Stomach (tissue), 9 donors: Measurements from ENCODE around the gene CACNG4. TPM values are rescaled to one million over a fixed set of nuclear protein-coding genes. Genes with fewer than 3 reads are reported as not detected.

Experiments used
- DNase-seq, 2 donors: peaks; one replicate each; pipeline versions ENCODE4 v3.0.0 to v3.0.0-alpha.2; 2013 to 2019
- H3K27ac ChIP-seq, 5 donors: fragments of 200-600 bp in 4 of 5; sonication (generic) in 4 of 5; one replicate each; pipeline ENCODE4 v1.5.1; 2013 to 2019; ENCODE audit warnings: mild to moderate bottlenecking in 1 of 5, moderate library complexity in 1 of 5
- H3K27me3 ChIP-seq, 3 donors: fragments of 200-600 bp; sonication (generic); one replicate each; pipeline ENCODE4 v1.5.1; 2017 to 2019; ENCODE audit warnings: mixed run types in 1 of 3
- H3K36me3 ChIP-seq, 4 donors: fragments of 200-600 bp; sonication (generic); 1 replicate in 3 of 4; 2 replicates in 1 of 4; pipeline ENCODE4 v1.5.1; 2016 to 2019
- H3K4me1 ChIP-seq, 4 donors: fragments of 200-600 bp; sonication (generic); one replicate each; pipeline ENCODE4 v1.5.1; 2016 to 2019
- H3K4me3 ChIP-seq, 4 donors: fragments of 200-600 bp; sonication (generic) in 3 of 4; one replicate each; pipeline ENCODE4 v1.5.1; 2016 to 2019; ENCODE audit warnings: mild to moderate bottlenecking in 1 of 4
- H3K9me3 ChIP-seq, 4 donors: fragments of 200-600 bp; sonication (generic); one replicate each; pipeline ENCODE4 v1.5.1; 2016 to 2019
- CTCF ChIP-seq, 7 experiments: fragments of 450-650 bp in 4 of 7; fragments of 200-600 bp in 3 of 7; sonication (generic) in 3 of 7; IDR thresholded peaks; one replicate each; pipeline ENCODE4 v1.5.1; 2016 to 2019; ENCODE audit warnings: antibody characterized with exemption in 7 of 7, control low read depth in 2 of 7, mild to moderate bottlenecking in 1 of 7
- EP300 ChIP-seq: sonication (generic); formaldehyde crosslinking; IDR thresholded peaks from one replicate; pipeline ENCODE4 v1.6.1; 2017; ENCODE audit warnings: antibody characterized with exemption
- POLR2A ChIP-seq, 4 donors: fragments of 450-650 bp; IDR thresholded peaks; one replicate each; pipeline ENCODE4 v1.6.1; 2016; ENCODE audit warnings: antibody characterized with exemption in 4 of 4, control low read depth in 2 of 4, mild to moderate bottlenecking in 1 of 4, moderate library complexity in 1 of 4
- POLR2AphosphoS5 ChIP-seq, 3 donors: sonication (generic); formaldehyde crosslinking; IDR thresholded peaks; one replicate each; pipeline ENCODE4 v1.6.1; 2016; ENCODE audit warnings: antibody characterized with exemption in 3 of 3
- WGBS, 5 donors: extraction: QIAGEN DNeasy Blood & Tissue Kit in 3 of 5; methylation state at CpG; one replicate each; pipeline versions ENCODE4 v1.1.5 to v1.1.7; 2013 to 2018; 5-methylcytosine and 5-hydroxymethylcytosine counted together
- intact Hi-C: fragments of 100-400 bp; cut with DNase I; formaldehyde crosslinking; loops from one replicate; pipeline ENCODE4 v1.15.1; 2023; ENCODE audit warnings: low total_unique reads
- polyA plus RNA-seq, 3 donors: library from polyadenylated mRNA; stranded (reverse); fragments of 200-250 nt; gene quantifications; one replicate each; pipeline ENCODE4 v1.2.3, GENCODE V29; 2013
- total RNA-seq, 5 donors: library from RNA; depleted of rRNA; stranded (reverse); fragments of >200 nt; gene quantifications; one replicate each; pipeline versions ENCODE4 v1.1.0 to v1.2.3, GENCODE V29; 2014 to 2016
- donor health status: healthy with polysubstance abuse.
- donor health status: Bipolar disorder and iron deficiency.
- donor health status: healthy.

Gene CACNG4
- total and polyA plus RNA-seq, 8 donors: 0.15 to 8.8 (median 0.96) TPM; not detected in 2

- Histone ChIP-seq H3K4me3 (no peak overlapping the region), H3K27me3 (no peaks in the 10 kb centered on the region), H3K4me1 (no peaks in the 10 kb centered on the region), H3K27ac (no peak overlapping the region), H3K36me3 (no peaks in the 10 kb centered on the region), H3K9me3 (no peaks in the 10 kb centered on the region)
- TF ChIP-seq EP300 (no peak), CTCF (IDR thresholded peaks at IDR 0.05) (no peak), POLR2A (IDR thresholded peaks at IDR 0.05) (no peak), POLR2AphosphoS5 (IDR thresholded peaks at IDR 0.05) (no peak)
- DNase-seq: no peak
- intact Hi-C loops: no loop called here
- WGBS, 5 donors: 66 to 80% (median 74%) methylated on average over 6 of the region's 6 CpGs
Measured at GRCh38 chr17:67059372-67059771, 94.9 kb downstream of the CACNG4 start.

- WGBS, 5 donors: 78 to 90% (median 84%) methylated on average over 6 of the region's 6 CpGs
- Histone ChIP-seq H3K9me3 (no peaks in the 10 kb centered on the region), H3K27me3 (no peaks in the 10 kb centered on the region), H3K4me1 (no peaks in the 10 kb centered on the region), H3K36me3 (no peaks in the 10 kb centered on the region), H3K4me3 (no peak overlapping the region), H3K27ac (no peak overlapping the region)
- DNase-seq: no peak
- intact Hi-C loops: no loop called here
- TF ChIP-seq EP300: no peak
Measured at GRCh38 chr17:67063141-67063540, 98.6 kb downstream of the CACNG4 start.

- Histone ChIP-seq H3K27ac (no peak overlapping the region), H3K4me1 (no peaks in the 10 kb centered on the region), H3K9me3 (no peaks in the 10 kb centered on the region), H3K36me3 (no peaks in the 10 kb centered on the region), H3K27me3 (no peaks in the 10 kb centered on the region), H3K4me3 (no peak overlapping the region)
- no peak for DNase-seq
- intact Hi-C loops: no loop called here
- WGBS, 5 donors: 30 to 64% (median 57%) methylated on average over 2 of the region's 2 CpGs
- no peak for TF ChIP-seq POLR2AphosphoS5 (IDR thresholded peaks at IDR 0.05)
- TF ChIP-seq POLR2A (IDR thresholded peaks at IDR 0.05): no peak
- TF ChIP-seq CTCF (IDR thresholded peaks at IDR 0.05): no peak
- TF ChIP-seq EP300: no peak
Measured at GRCh38 chr17:67066717-67067116, 102.2 kb downstream of the CACNG4 start.

GRCh38 chr17:67067571-67068482, 103.3 kb downstream of the CACNG4 start:
- H3K4me1 ChIP-seq: no peaks in the 10 kb centered on the region
- no peak overlapping the region for H3K27ac ChIP-seq
- intact Hi-C loops: no loop called here
- H3K9me3 ChIP-seq: no peaks in the 10 kb centered on the region
- DNase-seq: no peak
- no peaks in the 10 kb centered on the region for H3K27me3 ChIP-seq
- TF ChIP-seq POLR2AphosphoS5 (IDR thresholded peaks at IDR 0.05): no peak
- no peak for TF ChIP-seq POLR2A (IDR thresholded peaks at IDR 0.05)
- no peak for TF ChIP-seq CTCF (IDR thresholded peaks at IDR 0.05)
- WGBS, 5 donors: 88 to 92% (median 90%) methylated on average over 13 of the region's 13 CpGs
- no peak overlapping the region for H3K4me3 ChIP-seq
- peaks cover 0 to 8% (median 6%) of the 10 kb centered on the region in 4 donors for H3K36me3 ChIP-seq

GRCh38 chr17:67068999-67069398, 104.5 kb downstream of the CACNG4 start:
- TF ChIP-seq CTCF (IDR thresholded peaks at IDR 0.05): no peak
- no peak for TF ChIP-seq POLR2AphosphoS5 (IDR thresholded peaks at IDR 0.05)
- TF ChIP-seq POLR2A (IDR thresholded peaks at IDR 0.05): no peak
- no peak for TF ChIP-seq EP300
- Histone ChIP-seq H3K9me3 (no peaks in the 10 kb centered on the region), H3K27me3 (no peaks in the 10 kb centered on the region), H3K4me1 (no peaks in the 10 kb centered on the region), H3K36me3 (peaks cover 0 to 9% (median 8%) of the 10 kb centered on the region in 4 donors), H3K4me3 (no peak overlapping the region), H3K27ac (no peak overlapping the region)
- no peak for DNase-seq
- intact Hi-C loops: no loop called here
- 60 to 75% (median 71%) methylated on average over 3 of the region's 3 CpGs for WGBS, 5 donors
